NCI-H2107 (cell line): ENCODE measurements around the gene SBF2.

Experiments used
- DNase-seq: peaks from one replicate; lab custom pipeline; 2025; lab: John Stamatoyannopoulos, UW

Gene SBF2

DNA sequence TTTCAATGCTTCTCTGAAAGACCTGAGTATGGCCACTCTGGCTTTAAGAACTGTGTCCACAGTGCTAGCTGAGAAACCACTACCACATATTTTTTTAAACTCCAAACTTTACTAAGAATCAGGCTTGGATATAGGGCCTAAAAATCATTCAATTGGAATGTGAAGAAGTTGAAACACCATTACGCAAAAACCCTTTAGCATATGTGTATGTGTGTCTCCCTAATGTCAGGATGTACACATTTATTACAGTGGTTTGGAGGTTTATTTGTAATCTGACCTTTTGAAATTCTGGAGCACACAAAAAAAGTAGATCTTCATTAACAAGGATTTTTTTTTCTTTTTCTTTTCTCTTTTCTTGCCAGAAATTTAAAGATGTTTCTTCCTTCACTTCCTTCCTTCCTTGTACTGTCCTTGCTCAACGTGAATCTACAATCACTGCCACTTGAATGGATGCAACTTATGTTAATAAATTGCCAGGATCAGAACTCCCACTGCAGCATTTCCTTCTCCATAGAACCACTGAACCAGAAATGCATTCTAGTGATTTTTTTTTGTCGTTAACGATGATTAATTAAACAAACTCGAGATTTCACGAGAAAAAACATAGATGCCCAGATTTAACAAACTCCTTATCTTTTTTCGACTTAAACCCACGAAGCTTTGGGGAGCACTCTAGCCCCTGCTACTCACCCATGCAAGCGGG is 7.8 kb upstream of the SBF2 start:
- no peak for DNase-seq

DNA sequence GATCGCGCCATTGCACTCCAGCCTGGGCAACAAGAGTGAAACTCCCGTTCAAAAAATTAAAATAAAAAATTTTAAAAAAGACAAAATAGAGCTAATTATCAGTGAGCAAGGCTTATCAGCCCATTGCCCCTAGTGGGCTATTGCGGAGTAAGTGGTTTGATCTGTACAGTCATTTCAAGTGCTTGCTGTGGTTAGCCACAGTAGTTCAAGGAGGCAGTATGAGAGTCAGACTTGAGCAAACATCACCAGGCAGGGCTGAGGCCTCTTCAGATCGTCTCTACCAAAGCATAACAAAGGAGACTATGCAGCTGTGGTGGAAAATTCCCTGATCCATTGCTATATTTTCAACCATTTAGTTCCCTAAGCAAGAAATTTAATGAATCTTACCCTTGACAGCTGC is 4.3 kb upstream of the SBF2 start:
- DNase-seq, result no peak

DNA sequence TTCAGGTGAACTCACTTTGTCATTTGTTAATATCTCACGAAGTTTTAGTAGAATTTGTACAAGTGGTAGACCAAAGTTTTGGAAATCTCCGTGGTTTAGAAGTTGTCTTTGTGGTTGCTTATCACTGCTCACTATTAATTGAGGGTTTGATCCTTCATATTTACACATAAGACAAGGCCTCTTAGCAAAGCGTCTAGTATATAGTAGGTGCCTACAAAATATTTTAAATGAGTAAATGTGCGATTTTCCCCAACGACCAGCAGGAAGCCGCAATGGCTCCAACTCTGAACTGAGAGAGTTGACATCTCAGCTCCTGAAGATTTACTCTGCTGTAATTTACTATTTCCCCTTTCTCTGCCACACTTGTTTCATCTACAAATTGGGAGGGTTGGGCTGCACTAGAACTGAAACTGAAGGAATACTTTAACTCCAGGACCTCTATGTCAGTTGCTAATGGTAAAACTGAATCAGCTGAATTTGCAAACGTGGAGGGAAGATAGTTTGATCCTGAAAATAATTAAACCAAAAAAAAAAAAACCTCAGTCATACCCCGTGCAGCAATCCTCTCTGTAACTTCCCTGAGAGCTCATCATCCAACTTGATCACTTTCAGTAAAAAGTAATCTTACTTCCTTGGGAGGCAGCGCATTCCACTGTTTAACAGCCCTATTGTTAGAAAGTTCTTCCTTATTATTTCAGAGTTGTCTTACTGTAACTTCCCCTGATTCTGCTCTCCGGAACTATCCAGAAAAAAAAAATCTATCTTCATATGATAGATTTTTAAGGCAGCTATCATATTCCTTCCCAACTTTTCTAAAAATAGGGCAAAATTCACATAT is 1.3 kb upstream of the SBF2 start:
- DNase-seq, result no peak

DNA sequence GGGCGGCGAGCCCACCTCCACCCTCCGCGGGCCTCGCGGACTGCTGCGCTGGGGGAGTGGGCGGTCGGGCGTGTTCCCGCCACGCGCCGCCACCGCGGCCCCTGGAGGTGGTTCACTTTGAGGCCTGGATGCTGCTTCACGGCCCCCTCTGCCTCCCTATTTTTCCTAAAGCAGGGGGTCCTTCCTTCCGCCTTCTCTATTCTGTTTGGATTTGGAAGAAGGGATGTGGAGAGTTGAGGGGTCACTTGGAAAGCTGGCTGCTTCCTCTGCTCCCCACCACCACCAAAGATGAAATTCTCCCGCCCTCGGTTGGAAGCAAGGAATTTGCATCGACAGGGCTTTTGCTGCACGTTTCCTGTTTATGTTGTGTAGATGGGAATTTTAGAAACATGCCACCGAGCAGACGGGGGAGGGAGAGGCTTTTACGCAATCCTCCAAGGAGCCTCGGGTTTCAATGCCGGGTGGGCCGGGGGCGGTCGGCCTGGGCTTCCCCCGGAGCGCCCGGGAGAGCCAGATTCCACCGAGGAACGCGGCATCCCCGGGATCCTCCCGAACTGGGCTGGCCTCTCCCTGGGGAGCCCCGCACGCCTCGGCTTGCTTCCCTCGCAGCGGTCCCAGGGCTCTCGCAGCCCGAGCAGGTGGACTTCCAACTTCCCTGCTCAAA is 403 bp upstream of the SBF2 start:
- DNase-seq, result no peak

DNA sequence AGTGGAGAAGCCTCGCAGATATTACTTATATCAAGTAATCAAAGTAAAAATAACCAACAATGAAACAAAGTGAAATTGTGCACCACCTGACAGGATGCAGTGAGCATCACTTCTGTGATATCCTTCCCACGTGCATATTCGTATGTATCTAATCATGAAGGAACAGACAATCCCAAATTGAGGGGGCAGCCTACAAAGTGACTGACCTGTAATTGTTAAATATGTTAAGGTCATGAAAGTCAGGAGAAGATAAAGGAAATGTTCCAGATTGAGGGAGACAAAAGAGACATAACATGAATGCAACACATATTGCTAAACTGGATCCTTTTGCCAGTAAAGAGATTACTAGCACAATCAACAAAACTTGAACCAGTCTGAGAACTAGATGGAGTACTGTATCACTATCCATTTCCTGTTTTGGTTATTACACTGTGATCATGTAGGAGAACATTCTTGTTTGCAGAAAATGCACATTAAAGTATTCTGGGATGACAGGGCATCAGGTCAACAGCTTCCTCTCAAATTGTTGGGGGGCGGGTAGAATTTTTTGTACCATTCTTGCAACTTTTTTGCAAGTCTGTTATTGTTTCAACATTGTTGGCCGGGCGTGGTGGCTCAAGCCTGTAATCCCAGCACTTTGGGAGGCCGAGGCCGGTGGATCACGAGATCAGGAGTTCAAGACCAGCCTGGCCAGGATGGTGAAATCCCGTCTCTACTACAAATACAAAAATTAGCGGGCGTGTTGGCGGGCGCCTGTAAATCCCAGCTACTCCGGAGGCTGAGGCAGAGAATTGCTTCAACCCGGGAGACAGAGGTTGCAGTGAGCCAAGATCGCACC is 2.0 kb downstream of the SBF2 start:
- no peak for DNase-seq

DNA sequence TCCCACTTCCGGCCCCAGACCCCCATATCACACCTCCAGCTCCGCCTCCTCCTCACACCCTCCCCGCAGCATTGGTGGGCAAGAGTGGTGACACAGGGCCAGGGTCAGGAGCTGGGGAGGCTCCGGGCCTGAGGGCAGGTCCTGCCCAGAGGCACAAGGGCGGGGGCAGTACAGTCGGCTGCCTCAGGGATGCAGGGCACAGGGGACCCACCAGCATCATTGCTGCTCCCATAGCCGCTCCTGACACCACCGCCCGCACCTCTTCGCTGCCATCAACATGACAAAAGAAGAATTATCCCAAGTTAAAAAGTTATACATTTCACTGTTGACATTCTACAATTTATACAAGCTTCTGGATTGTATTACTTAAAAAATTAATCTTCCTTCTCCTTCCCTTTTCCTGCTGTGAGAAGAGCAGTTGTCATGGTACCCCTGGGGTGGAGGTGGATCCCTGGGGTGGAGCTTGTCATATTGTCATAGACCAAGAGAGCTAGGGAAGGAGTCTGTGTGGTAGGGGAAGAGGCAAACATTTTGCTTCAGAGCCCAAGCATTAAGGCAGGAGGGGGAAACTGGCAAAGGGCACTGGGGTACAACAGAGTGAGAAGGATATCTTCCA is 4.1 kb downstream of the SBF2 start:
- DNase-seq, result no peak

DNA sequence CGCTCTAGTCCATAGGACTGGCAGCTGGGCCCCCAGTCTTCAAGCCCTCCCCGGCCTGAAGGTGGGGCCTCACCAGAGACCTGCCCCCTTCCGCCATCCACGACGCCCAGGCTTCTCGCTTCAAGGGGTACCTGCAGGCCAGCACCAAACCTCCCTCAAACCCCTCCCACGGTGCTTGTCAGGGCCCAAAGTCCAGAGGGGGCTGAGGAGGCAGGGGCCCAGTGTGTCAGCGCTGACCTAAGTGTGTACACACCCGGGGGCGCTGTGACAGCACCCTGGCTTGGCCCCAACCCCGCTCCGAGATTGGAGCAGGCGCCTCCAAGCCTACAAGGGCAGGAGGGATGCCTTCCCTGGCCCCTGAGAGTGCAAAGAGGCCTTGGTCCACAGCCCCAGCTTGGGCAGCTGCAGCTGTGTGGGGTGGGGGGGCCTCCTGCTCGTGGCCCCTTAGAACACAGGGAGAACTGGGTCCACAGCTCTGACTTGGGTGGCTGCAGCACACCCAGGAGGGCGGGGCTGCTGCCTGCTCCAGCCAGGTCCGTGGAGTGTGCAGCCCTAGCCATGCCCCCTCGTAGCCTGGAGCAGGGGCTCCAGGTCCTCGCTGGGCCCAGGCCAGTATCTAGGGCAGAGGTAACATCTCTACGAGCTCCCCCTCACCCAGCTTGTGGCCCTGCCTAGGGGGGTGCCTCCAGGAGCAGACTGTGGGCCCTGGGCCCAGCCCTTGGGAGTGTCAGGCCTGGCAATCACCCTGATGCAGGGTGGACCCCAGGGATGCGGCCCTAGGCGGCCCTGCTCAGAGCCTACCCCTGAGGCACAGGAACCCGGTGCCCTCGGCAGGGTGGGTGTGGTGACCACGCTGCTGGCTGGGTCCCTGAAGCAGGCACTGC is 4.9 kb downstream of the SBF2 start:
- no peak for DNase-seq

DNA sequence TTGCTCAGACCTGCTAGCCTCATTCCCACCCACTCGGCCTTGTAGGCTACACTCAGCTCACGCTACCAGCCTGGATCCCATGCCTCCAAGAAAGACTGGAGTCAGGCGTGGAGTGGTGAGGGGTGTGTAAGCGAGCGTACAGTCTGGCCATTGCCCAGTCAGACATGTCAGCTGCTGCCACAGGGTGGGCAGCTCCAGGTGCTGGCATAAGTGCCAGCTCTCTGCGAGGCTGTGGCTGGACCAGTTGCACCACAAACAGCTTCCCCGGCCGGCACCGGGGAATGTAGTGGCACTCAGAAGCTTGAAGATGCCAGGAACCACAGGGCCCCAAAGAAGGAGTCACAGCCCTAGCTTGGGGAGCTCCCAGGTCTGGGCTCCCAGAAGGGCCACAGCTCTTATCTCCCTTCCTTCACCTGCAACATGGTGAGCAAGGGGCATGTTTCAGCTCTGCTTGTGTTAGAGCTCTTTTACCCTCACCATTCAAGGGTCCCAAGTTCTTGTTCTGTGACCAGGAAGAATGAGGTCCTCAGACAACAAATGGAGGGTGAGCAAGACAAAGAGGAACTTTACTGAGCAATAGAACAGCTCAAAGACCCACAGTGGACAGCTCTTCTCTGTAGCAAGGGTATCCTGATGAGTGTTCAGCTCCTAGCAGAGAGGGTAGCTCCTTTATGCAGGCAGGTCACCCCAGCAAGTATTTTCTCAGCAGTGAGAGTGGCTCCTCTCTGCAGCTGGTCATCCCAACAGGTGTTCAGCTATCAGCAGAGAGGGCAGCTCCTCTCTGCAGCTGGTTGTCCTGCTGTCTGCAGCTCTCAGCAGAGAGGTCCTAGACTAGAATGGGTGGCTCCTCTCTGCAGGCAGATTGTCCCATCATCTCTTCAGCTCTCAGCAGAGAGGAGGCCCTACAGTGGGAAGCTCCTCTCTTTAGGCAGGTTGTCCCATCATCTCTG is 6.0 kb downstream of the SBF2 start:
- DNase-seq, result no peak

DNA sequence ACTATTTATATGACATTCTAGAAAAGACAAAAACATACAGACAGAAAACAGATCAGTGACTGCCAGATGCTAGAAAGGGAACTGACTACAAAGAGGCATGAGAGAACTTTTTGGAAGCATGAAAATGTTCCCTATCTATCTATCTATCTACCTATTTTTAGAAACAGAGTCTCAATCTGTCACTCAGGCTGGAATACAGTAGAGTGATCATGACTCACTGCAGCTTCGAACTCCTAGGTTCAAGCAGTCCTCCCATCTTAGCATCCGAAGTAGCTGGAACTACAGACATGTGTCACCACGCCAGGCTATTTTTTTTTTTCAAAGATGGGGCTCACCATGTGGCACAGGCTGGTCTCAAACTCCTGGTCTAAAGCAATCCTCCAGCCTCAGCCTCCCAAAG is 6.9 kb downstream of the SBF2 start:
- DNase-seq, result no peak

DNA sequence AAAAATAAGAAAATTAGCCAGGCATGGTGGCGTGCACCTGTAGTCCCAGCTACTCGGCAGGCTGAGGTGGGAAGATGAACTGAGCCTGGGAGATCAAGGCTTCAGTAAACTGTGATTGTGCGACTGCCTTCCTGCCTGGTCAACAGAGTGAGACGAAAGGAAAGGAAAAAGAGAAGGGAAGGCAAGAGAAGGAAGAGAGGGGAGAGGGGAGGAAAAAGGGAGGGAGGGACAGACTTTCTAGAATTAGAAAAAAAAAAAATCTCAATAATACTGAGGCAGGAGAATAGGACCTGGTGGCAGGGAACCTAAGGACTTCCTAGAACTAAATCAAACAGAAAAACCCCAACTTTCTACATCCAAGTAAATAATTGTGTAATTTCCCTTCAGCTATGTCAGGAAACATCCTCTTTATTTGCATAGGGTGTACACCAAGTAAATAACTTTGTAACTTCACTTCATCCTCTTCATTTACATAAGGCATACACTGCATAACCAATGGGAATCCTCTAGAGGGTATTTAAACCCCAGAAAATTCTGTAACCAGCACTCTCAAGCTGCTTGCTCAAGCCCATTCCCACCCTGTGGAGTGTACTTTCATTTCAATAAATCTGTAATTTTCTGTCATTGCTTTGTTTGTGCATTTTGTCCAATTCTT is 8.7 kb downstream of the SBF2 start:
- DNase-seq, result no peak

DNA sequence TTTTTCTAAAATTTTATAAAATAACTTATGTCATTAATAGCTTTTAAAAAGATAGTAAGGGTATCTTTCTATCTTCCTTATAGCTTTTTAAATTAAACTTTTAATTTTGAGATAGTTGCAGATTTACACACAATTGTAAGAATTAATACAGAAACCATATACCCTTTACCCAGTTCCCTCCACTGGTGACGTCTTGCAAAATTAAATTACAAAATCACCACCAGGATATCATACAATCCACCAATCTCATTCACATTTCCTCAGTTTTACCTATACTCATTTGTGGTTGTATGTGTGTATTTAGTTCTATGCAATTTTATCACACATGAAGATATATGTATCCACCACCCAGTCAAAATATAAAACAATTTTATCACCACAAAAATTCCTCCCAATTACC is 10.0 kb downstream of the SBF2 start:
- no peak for DNase-seq

DNA sequence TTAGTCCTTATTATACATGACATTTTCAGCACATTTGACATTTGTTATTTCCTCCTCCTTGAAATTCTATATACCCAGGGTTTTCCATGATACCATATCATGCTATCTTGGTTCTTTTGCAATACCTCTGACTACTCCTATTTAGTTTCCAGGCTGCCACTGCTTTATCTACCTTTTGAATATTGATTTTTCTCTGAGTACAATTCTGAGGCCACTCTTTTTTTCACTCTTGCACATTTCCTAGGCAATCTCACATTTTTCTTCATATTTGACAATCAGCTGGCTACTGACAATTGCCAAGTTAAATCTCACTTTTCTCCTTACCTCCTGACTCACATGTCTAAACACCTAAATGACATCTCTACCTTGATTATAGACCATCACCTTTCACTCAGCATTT is 11.9 kb downstream of the SBF2 start:
- no peak for DNase-seq

DNA sequence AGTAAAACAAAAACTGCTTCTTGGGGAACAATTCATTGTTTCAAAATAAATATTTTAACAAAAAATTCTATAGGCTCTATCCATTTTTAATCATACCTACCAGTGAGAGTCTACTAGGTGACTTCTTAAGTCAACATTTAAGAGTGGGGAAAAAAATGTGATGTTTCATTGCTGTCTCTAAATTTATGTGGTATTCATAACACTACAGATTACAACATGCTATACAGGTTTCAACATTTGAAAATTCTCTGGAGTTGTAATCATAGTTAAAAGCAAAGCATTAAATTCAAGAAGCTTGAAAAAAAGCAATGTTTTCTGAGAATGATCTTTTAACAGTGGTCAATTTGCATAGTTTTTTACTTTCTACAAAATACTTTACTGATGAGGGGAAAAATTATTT is 18.3 kb downstream of the SBF2 start:
- DNase-seq, result no peak

DNA sequence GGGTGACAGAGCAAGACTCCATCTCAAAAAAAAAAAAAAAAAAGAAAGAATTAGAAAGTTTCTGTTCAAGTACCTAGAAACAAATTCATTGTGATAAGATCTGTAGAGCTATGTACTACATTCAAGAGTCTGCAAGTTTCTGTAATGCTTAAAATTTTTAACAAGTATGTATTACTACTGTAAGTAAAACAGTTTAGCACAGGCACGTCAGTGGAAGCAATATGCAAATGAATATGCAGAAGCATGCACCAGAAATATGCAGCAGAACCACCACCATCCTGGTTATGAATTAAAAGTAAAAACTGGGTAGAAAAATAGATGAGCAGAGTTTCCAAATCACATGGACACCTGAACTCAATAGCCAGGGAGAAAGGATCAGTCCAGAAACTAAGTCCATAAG is 19.3 kb downstream of the SBF2 start:
- no peak for DNase-seq

DNA sequence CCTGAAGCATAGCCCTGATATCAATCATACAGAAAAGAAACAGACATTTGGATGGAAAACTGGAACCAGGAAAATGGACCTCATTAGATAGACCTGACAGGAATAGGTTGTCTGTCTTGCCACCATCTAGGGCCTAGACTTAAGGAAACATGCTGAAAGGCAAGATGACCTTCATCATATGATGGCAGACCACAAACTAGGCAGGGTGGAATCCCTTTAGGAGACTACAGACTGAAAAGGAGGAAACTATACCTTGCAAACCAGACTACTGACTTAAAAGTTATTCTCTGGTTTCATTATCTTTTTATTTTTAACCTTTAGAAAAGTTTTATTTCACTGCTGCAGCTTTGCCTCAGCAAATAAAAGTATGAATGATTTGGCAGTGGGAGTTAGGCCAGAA is 20.3 kb downstream of the SBF2 start:
- no peak for DNase-seq

DNA sequence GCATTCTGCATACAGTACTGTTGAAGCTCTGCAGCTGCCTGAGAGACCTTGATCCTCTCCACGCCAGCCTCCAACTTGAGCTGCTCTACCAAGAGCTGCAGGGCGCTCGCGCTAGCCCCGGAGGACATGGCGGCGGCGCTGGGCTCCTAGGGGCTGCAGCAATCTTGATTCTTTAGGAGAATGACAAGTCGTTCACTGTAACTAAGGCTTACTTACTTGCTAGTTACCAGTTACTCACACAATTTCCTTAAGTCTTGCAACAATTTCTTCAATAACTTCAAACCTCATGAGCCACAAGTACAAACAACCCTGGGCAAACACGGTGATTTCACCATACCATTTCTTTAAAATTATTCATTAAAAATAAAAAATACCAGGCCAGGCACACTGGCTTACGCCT is 21.9 kb downstream of the SBF2 start:
- no peak for DNase-seq

DNA sequence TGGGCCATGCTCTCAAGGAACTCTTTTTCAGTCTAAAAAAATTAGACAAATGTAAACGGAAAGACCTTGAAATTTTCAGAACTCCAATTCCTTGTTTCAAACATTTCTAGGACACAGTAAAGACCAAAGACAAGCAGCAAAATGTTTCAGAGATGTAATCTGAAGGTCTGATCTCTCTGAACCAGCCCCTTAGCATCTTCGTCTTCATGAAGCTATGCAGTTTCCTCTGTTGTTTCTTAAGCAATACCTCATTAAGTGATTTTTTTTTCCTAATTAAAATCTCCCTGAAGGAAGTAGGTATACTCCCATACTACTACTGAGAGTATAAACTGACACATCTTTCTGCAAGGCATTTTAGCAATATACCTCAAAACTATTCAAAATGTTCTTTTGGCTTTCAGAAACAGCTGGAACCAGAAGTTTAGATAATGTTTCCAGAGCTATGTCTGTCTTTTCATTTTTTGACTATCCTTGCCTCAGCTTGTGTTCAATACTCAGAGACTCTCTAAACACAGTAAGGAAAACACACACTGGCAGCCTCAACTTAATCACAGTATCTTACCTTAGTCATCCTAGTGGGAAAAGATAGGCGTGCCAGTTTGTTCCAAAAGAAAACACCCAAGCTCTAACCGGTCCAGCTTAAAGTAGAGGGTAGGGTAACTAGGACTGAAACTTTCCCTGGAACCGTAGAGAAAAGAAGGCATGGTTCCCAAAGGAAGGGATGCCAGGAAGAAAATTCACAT is 25.1 kb downstream of the SBF2 start:
- DNase-seq, result no peak

DNA sequence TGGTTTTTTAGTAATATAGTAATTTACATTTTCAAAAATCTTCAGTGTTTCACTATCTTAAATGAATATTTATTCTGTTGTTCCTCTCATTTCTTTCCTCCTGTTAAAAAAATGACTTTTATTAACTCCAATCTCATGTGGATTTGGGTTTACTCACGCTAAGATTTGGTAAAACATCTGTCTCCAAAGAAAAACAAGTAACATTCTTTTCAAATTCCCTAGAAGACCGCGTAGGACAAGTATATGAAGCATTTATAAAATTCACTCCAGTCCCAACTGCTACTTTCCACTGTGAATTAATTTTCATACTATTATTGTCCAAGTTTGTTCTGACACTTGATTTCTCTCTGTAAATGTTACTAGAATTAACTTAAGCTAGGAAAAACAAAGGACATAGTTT is 26.2 kb downstream of the SBF2 start:
- DNase-seq, result no peak
